Thyroid gland (tissue), 4 donors: ENCODE measurements around the gene SLC24A3. TPM values are rescaled to one million over a fixed set of nuclear protein-coding genes. Genes with fewer than 3 reads are reported as not detected.

Experiments used
- DNase-seq, 2 donors: peaks; one replicate each; pipeline ENCODE4 v3.0.0-alpha.2; 2019
- H3K27ac ChIP-seq, 3 donors: fragments of 200-600 bp; sonication (generic); 1 replicate in 2 of 3; 2 replicates in 1 of 3; pipeline ENCODE4 v1.5.1; 2016 to 2019; ENCODE audit warnings: mild to moderate bottlenecking in 1 of 3, moderate library complexity in 1 of 3
- H3K27me3 ChIP-seq: fragments of 200-600 bp; sonication (generic); one replicate; pipeline ENCODE4 v1.5.1; 2019
- H3K36me3 ChIP-seq, 2 donors: fragments of 200-600 bp; sonication (generic); one replicate each; pipeline ENCODE4 v1.5.1; 2016 to 2019
- H3K4me1 ChIP-seq, 2 donors: fragments of 200-600 bp; sonication (generic); one replicate each; pipeline ENCODE4 v1.5.1; 2017 to 2019
- H3K4me3 ChIP-seq, 3 donors: fragments of 200-600 bp; sonication (generic); replicated peaks in 1 of 3; 1 replicate in 2 of 3; 2 replicates in 1 of 3; pipeline ENCODE4 v1.5.1; 2016; ENCODE audit warnings: mild to moderate bottlenecking in 1 of 3
- H3K9me3 ChIP-seq: fragments of 200-600 bp; sonication (generic); one replicate; pipeline ENCODE4 v1.5.1; 2017
- CTCF ChIP-seq, 6 experiments: fragments of 200-600 bp in 3 of 6; fragments of 450-650 bp in 3 of 6; sonication (generic) in 3 of 6; IDR thresholded peaks; one replicate each; pipeline ENCODE4 v1.5.1; 2016 to 2019; ENCODE audit warnings: antibody characterized with exemption in 6 of 6, mild to moderate bottlenecking in 2 of 6, inconsistent platforms in 1 of 6, moderate library complexity in 1 of 6
- POLR2A ChIP-seq, 2 donors: fragments of 450-650 bp; IDR thresholded peaks; one replicate each; pipeline ENCODE4 v1.6.1; 2017; ENCODE audit warnings: antibody characterized with exemption in 2 of 2, mild to moderate bottlenecking in 2 of 2, moderate library complexity in 1 of 2
- WGBS, 2 donors: methylation state at CpG; one replicate each; pipeline ENCODE4 v1.1.5; 2017; 5-methylcytosine and 5-hydroxymethylcytosine counted together
- intact Hi-C: fragments of 100-400 bp; cut with DNase I; formaldehyde crosslinking; loops from one replicate; pipeline ENCODE4 v1.15.1; 2023
- total RNA-seq, 4 donors: library from RNA; depleted of rRNA; stranded (reverse); fragments of >200 nt; gene quantifications; one replicate each; pipeline ENCODE4 v1.2.3, GENCODE V29; 2016

The SLC24A3 gene
- total RNA-seq, 4 donors from 2014 or later = 4.0 to 8.1 (median 6.3) TPM

- peaks cover 0 to 5% of the 10 kb centered on the region in 2 donors for H3K4me1 ChIP-seq
- 82 to 84% methylated on average over 8 to 9 of the region's 9 CpGs for WGBS, 2 donors
- H3K4me3 ChIP-seq = no peak overlapping the region
- no peaks in the 10 kb centered on the region for H3K27me3 ChIP-seq
- H3K27ac ChIP-seq = no peak overlapping the region
- H3K36me3 ChIP-seq = no peaks in the 10 kb centered on the region
- no peak for DNase-seq
- H3K9me3 ChIP-seq = no peaks in the 10 kb centered on the region
- TF ChIP-seq POLR2A (IDR thresholded peaks at IDR 0.05) (no peak), CTCF (IDR thresholded peaks at IDR 0.05) (no peak)
- intact Hi-C loops = no loop called here
These were observed 390.4 kb downstream of the SLC24A3 start for GRCh38 chr20:19602675-19603375.

GRCh38 chr20:19603376-19603750 lies 390.9 kb downstream of the SLC24A3 start:
- Histone ChIP-seq H3K27ac (no peak overlapping the region), H3K9me3 (no peaks in the 10 kb centered on the region), H3K36me3 (no peaks in the 10 kb centered on the region), H3K4me1 (peaks cover 0 to 5% of the 10 kb centered on the region in 2 donors), H3K4me3 (no peak overlapping the region), H3K27me3 (no peaks in the 10 kb centered on the region)
- no peak for DNase-seq
- intact Hi-C loops = no loop called here
- 64 to 81% methylated on average over 5 to 6 of the region's 6 CpGs for WGBS, 2 donors
- TF ChIP-seq POLR2A (IDR thresholded peaks at IDR 0.05) = no peak
- no peak for TF ChIP-seq CTCF (IDR thresholded peaks at IDR 0.05)

GRCh38 chr20:19605786-19606485 lies 393.5 kb downstream of the SLC24A3 start:
- H3K36me3 ChIP-seq = no peaks in the 10 kb centered on the region
- no peak for TF ChIP-seq POLR2A (IDR thresholded peaks at IDR 0.05)
- TF ChIP-seq CTCF (IDR thresholded peaks at IDR 0.05) = no peak
- peaks cover 0 to 5% of the 10 kb centered on the region in 2 donors for H3K4me1 ChIP-seq
- intact Hi-C loops = no loop called here
- H3K9me3 ChIP-seq = no peaks in the 10 kb centered on the region
- WGBS, 2 donors = 82 to 94% methylated on average over 1 of the region's 1 CpG
- no peak for DNase-seq
- H3K27ac ChIP-seq = no peak overlapping the region
- H3K4me3 ChIP-seq = no peak overlapping the region
- H3K27me3 ChIP-seq = no peaks in the 10 kb centered on the region

- Histone ChIP-seq H3K27ac (no peak overlapping the region), H3K27me3 (no peaks in the 10 kb centered on the region), H3K4me3 (no peak overlapping the region), H3K9me3 (no peaks in the 10 kb centered on the region), H3K36me3 (no peaks in the 10 kb centered on the region), H3K4me1 (peaks cover 0 to 5% of the 10 kb centered on the region in 2 donors)
- TF ChIP-seq CTCF (IDR thresholded peaks at IDR 0.05) (no peak), POLR2A (IDR thresholded peaks at IDR 0.05) (no peak)
- 75 to 78% methylated on average over 2 of the region's 2 CpGs for WGBS, 2 donors
- DNase-seq = no peak
- intact Hi-C loops = no loop called here
These were observed 397.3 kb downstream of the SLC24A3 start for GRCh38 chr20:19609642-19610223.

- intact Hi-C loops = no loop called here
- TF ChIP-seq CTCF (IDR thresholded peaks at IDR 0.05) (no peak), POLR2A (IDR thresholded peaks at IDR 0.05) (no peak)
- no peak for DNase-seq
- H3K27ac ChIP-seq = no peak overlapping the region
- no peaks in the 10 kb centered on the region for H3K9me3 ChIP-seq
- H3K36me3 ChIP-seq = no peaks in the 10 kb centered on the region
- H3K27me3 ChIP-seq = no peaks in the 10 kb centered on the region
- no peaks in the 10 kb centered on the region for H3K4me1 ChIP-seq
- no peak overlapping the region for H3K4me3 ChIP-seq
These were observed 403.2 kb downstream of the SLC24A3 start for GRCh38 chr20:19615629-19616028.
